K562 (cell line): ENCODE results near the gene NMB. TPM values are rescaled to one million over a fixed set of nuclear protein-coding genes. Genes with fewer than 3 reads are reported as not detected.

Experiments
- ATAC-seq: fragments of 200-7000 bp; cut with Tn5 transposase; 3 replicates; pipeline ENCODE4 v1.9.1; 2020; ENCODE audit warnings: moderate library complexity
- BruUV-seq: library from RNA; stranded (reverse); fragments of 400-500 nt; replicated peaks from 2 replicates; lab custom pipeline; 2021; lab: Mats Ljungman, UMichigan
- CTCF ChIA-PET: fragments of 300-600 bp; formaldehyde crosslinking; extraction: SDS; loops from one replicate; lab custom pipeline; 2021; ENCODE audit warnings: low intra/inter-chr PET ratio; lab: Yijun Ruan, JAX
- POLR2A ChIA-PET: fragments of 300-600, 350-650 bp; sonication (Branson Sonifier 250); formaldehyde crosslinking; extraction: SDS; loops from one replicate; lab custom pipeline; 2021; ENCODE audit warnings: antibody characterized with exemption, inconsistent platforms; lab: Yijun Ruan, JAX
- DNase-seq, 4 experiments: peaks; one replicate each; pipeline versions ENCODE4 v3.0.0 to v3.0.0-alpha.2; 2011 to 2018; ENCODE audit warnings: low spot score in 3 of 4, mixed read lengths in 3 of 4; ENCODE audit errors: extremely low read depth in 1 of 4
- FAIRE-seq: peaks from 2 replicates; lab custom pipeline; 2011; peaks lifted over from hg19 to GRCh38; lab: Jason Lieb, UNC
- H2AFZ ChIP-seq: 2 replicates; pipeline ENCODE4 v1.6.0; 2011; ENCODE audit warnings: low read depth, low read length, control low read depth, inconsistent platforms
- H3K27ac ChIP-seq: fragments of 200-600 bp; 3 replicates; pipeline ENCODE4 v1.8.0; 2011; ENCODE audit warnings: low read depth, mild to moderate bottlenecking, control low read depth, inconsistent platforms, low read length, moderate library complexity, mixed read lengths; ENCODE audit errors: extremely low read depth
- H3K27me3 ChIP-seq, 2 experiments: fragments of 300-600 bp in 1 of 2; 2 replicates in 1 of 2; 3 replicates in 1 of 2; pipeline versions ENCODE4 v1.6.0 to v1.8.0; 2011; ENCODE audit warnings: inconsistent platforms in 2 of 2, low read length in 2 of 2, mild to moderate bottlenecking in 1 of 2, mixed read lengths in 1 of 2, moderate library complexity in 1 of 2; ENCODE audit not compliant: control insufficient read depth in 2 of 2, insufficient read depth in 2 of 2
- H3K36me3 ChIP-seq: fragments of 300-600 bp; 3 replicates; pipeline ENCODE4 v1.8.0; 2011; ENCODE audit warnings: mild to moderate bottlenecking, low read length, inconsistent platforms; ENCODE audit not compliant: control insufficient read depth, insufficient read depth
- H3K4me1 ChIP-seq, 2 experiments: fragments of 200-600 bp in 1 of 2; replicated peaks in 1 of 2; 2 replicates in 1 of 2; 3 replicates in 1 of 2; pipeline versions ENCODE4 v1.5.1 to v1.8.0; 2011; ENCODE audit warnings: inconsistent platforms in 2 of 2, low read length in 2 of 2, mild to moderate bottlenecking in 1 of 2, mixed read lengths in 1 of 2, moderate library complexity in 1 of 2; ENCODE audit not compliant: control insufficient read depth in 2 of 2, insufficient read depth in 2 of 2
- H3K4me2 ChIP-seq: 2 replicates; pipeline ENCODE4 v1.6.1; 2011; ENCODE audit warnings: low read length, control low read depth, inconsistent platforms, mixed read lengths; ENCODE audit not compliant: insufficient read depth
- H3K4me3 ChIP-seq: fragments of 200-600 bp; sonication (generic), shearing (Covaris generic); 2 replicates; pipeline ENCODE4 v1.5.1; 2016; ENCODE audit warnings: control low read depth, inconsistent platforms
- H3K79me2 ChIP-seq: fragments of 200-600 bp; 3 replicates; pipeline ENCODE4 v1.8.0; 2011; ENCODE audit warnings: low read length, inconsistent platforms; ENCODE audit not compliant: control insufficient read depth, insufficient read depth
- H3K9ac ChIP-seq, 2 experiments: 2 replicates each; pipeline versions ENCODE4 v1.6.0 to v1.6.1; 2011; ENCODE audit warnings: low read depth in 2 of 2, low read length in 2 of 2, control low read depth in 1 of 2, inconsistent platforms in 1 of 2, mild to moderate bottlenecking in 1 of 2, mixed read lengths in 1 of 2; ENCODE audit not compliant: insufficient read depth in 1 of 2
- H3K9me1 ChIP-seq: one replicate; pipeline ENCODE4 v1.6.0; 2011; ENCODE audit warnings: inconsistent platforms, mild to moderate bottlenecking, low read length, moderate library complexity; ENCODE audit not compliant: control insufficient read depth, insufficient read depth
- H3K9me3 ChIP-seq: replicated peaks from 2 replicates; pipeline ENCODE4 v1.5.1; 2011; ENCODE audit warnings: low read depth, low read length, inconsistent platforms; ENCODE audit not compliant: control insufficient read depth, insufficient read depth
- H4K20me1 ChIP-seq: replicated peaks from 2 replicates; pipeline ENCODE4 v1.6.1; 2011; ENCODE audit warnings: low read length, inconsistent platforms, mixed read lengths; ENCODE audit not compliant: control insufficient read depth, insufficient read depth
- ATF4 ChIP-seq: fragments of 450-650 bp; formaldehyde crosslinking; IDR thresholded peaks from 2 replicates; pipeline ENCODE4 v1.4.0; 2022; ENCODE audit warnings: mild to moderate bottlenecking, moderate library complexity
- CHCHD3 ChIP-seq: fragments of 250-450 bp; sonication (Bioruptor Pico); IDR thresholded peaks from 2 replicates; pipeline ENCODE4 v2.1.2; 2022; ENCODE audit warnings: mild to moderate bottlenecking
- EWSR1 ChIP-seq: fragments of 450-650 bp; IDR thresholded peaks from 2 replicates; pipeline ENCODE4 v1.6.1; 2018; ENCODE audit warnings: borderline replicate concordance, mild to moderate bottlenecking, low read depth, moderate library complexity; ENCODE audit not compliant: partially characterized antibody
- SMAD4 ChIP-seq: fragments of 250-450 bp; sonication (Bioruptor Pico); conservative IDR thresholded peaks from 2 replicates; pipeline ENCODE4 v1.8.0; 2021; ENCODE audit warnings: inconsistent platforms, mild to moderate bottlenecking, moderate library complexity
- SMARCC2 ChIP-seq: fragments of 450-650 bp; IDR thresholded peaks from 2 replicates; pipeline ENCODE4 v1.6.1; 2017; ENCODE audit warnings: antibody characterized with exemption, moderate library complexity, mild to moderate bottlenecking, low read depth
- THRA ChIP-seq: fragments of 450-650 bp; IDR thresholded peaks from 2 replicates; pipeline ENCODE4 v1.6.1; 2017; ENCODE audit warnings: mild to moderate bottlenecking, moderate library complexity
- ZNF445 ChIP-seq: fragments of 250-450 bp; sonication (Bioruptor Pico); IDR thresholded peaks from 2 replicates; pipeline ENCODE4 v1.4.0; 2020; ENCODE audit warnings: low read depth, mild to moderate bottlenecking, moderate library complexity
- ZNF696 ChIP-seq: fragments of 250-450 bp; sonication (Bioruptor Pico); conservative IDR thresholded peaks from 2 replicates; pipeline ENCODE4 v1.4.0; 2020; ENCODE audit warnings: mild to moderate bottlenecking, moderate library complexity
- ZSCAN32 ChIP-seq: fragments of 450-650 bp; formaldehyde crosslinking; IDR thresholded peaks from 2 replicates; pipeline ENCODE4 v1.4.0; 2020; ENCODE audit warnings: mild to moderate bottlenecking, moderate library complexity
- WGBS: fragments of 100-300 bp; shearing (Covaris generic); methylation state at CpG from one replicate; pipeline ENCODE4 v1.1.6; 2016; ENCODE audit warnings: low coverage, mixed read lengths; ENCODE audit not compliant: insufficient coverage; ENCODE audit errors: missing lambda C conversion rate; 5-methylcytosine and 5-hydroxymethylcytosine counted together
- in situ Hi-C: fragments of 300-500 bp; cut with MboI; formaldehyde crosslinking; loops from 4 replicates; pipeline ENCODE4 v1.15.0; 2018; ENCODE audit warnings: inconsistent platforms, mixed read lengths
- intact Hi-C: fragments of 100-400 bp; cut with micrococcal nuclease; formaldehyde crosslinking; loops from 2 replicates; pipeline ENCODE4 v1.14.2; 2022
- polyA plus RNA-seq, 8 experiments: library from polyadenylated mRNA; depleted of rRNA in 4 of 8; stranded (reverse) in 5 of 8; unstranded in 3 of 8; fragments of >200 nt; fragmentation: Nextera tagmentation in 2 of 8; fragmentation: Illumina TruSeq in 1 of 8; extraction: Ambion mirVana in 2 of 8; extraction: Trizol in 1 of 8; gene quantifications; 2 replicates each; pipeline versions ENCODE4 v1.2.1 to v1.2.3, GENCODE V29; 2011 to 2014; ENCODE audit warnings: inconsistent platforms in 1 of 8, missing spikeins in 1 of 8
- total RNA-seq, 7 experiments: library from RNA; depleted of rRNA in 6 of 7; stranded (reverse); fragments of >200 nt in 6 of 7; fragmentation: Illumina TruSeq in 2 of 7; extraction: Trizol in 2 of 7; gene quantifications; 2 replicates each; pipeline versions ENCODE4 v1.2.1 to v1.2.3, GENCODE V29; 2011 to 2021; ENCODE audit warnings: low replicate concordance in 1 of 7

Gene NMB
- total and polyA plus RNA-seq, 9 of the 15 experiments (the other 6 are each of a cell fraction or from before 2014, with no cell fraction given) = 0.06 to 0.16 (median 0.09) TPM; not detected in 5

- ATAC-seq (no peak), DNase-seq (no peak), FAIRE-seq (no peak)
- no peaks in the 10 kb centered on the region for H3K79me2 ChIP-seq
- intact Hi-C loops (no loop called here), in situ Hi-C loops (no loop called here)
- H4K20me1 ChIP-seq = no peaks in the 10 kb centered on the region
- TF ChIP-seq EWSR1 (no peak), THRA (no peak)
- no peak overlapping the region for H3K4me3 ChIP-seq
- H3K9me1 ChIP-seq = no peaks in the 10 kb centered on the region
- H3K27ac ChIP-seq = no peak overlapping the region
- WGBS = 57% methylated on average over 1 of the region's 1 CpG
- no peak overlapping the region for H3K4me2 ChIP-seq
- no peak overlapping the region for H2AFZ ChIP-seq
- no peak overlapping the region for H3K9ac ChIP-seq
- BruUV-seq = no TSS peak
- ChIA-PET POLR2A (interaction anchor here (0.6 to 1.6 kb wide), 4 partner anchors 13 to 329 kb away, joined by 3 to 6 read pairs (median 3); no protein-coding TSS in a partner anchor), CTCF (no interaction called here)
- H3K9me3 ChIP-seq = no peaks in the 10 kb centered on the region
- peaks cover 5 to 12% of the 10 kb centered on the region in 2 experiments; a peak in 4 of 5 replicates for H3K4me1 ChIP-seq
- peaks cover 14% of the 10 kb centered on the region; the same call in 1 of the 3 replicates for H3K36me3 ChIP-seq
- H3K27me3 ChIP-seq = no peaks in the 10 kb centered on the region
These were observed 49.2 kb downstream of the NMB start for GRCh38 chr15:84608707-84609284.

- POLR2A ChIA-PET = interaction anchor here (1.1 to 1.7 kb wide), 2 partner anchors 10 to 213 kb away, joined by 3 to 7 read pairs; no protein-coding TSS in a partner anchor
- no peaks in the 10 kb centered on the region for H3K9me3 ChIP-seq
- H3K9ac ChIP-seq = no peak overlapping the region
- intact Hi-C loops (no loop called here), in situ Hi-C loops (no loop called here)
- H3K27ac ChIP-seq = no peak overlapping the region
- BruUV-seq = no TSS peak
- CTCF ChIA-PET = no interaction called here
- FAIRE-seq (no peak), DNase-seq (no peak), ATAC-seq (no peak)
- H3K27me3 ChIP-seq = no peaks in the 10 kb centered on the region
- H4K20me1 ChIP-seq = no peaks in the 10 kb centered on the region
- no peaks in the 10 kb centered on the region for H3K79me2 ChIP-seq
- no peak overlapping the region for H3K4me2 ChIP-seq
- H2AFZ ChIP-seq = no peak overlapping the region
- peaks cover 17% of the 10 kb centered on the region; the same call in 1 of the 3 replicates for H3K36me3 ChIP-seq
- 61% methylated on average over 8 of the region's 8 CpGs for WGBS
- no peak overlapping the region for H3K4me3 ChIP-seq
- peaks cover 5 to 16% of the 10 kb centered on the region in 2 experiments; a peak in 4 of 5 replicates for H3K4me1 ChIP-seq
- no peaks in the 10 kb centered on the region for H3K9me1 ChIP-seq
- no peak for TF ChIP-seq ZNF696 (CRISPR knock-in tag)
- TF ChIP-seq ZNF445 (CRISPR knock-in tag) = no peak
- TF ChIP-seq SMAD4 (CRISPR knock-in tag) = no peak
- TF ChIP-seq ATF4 (CRISPR knock-in tag) = no peak
- TF ChIP-seq ZSCAN32 (CRISPR knock-in tag) = no peak
- TF ChIP-seq CHCHD3 = no peak
- TF ChIP-seq SMARCC2 = no peak
These were observed 51.3 kb downstream of the NMB start for GRCh38 chr15:84606653-84607120.
